GM13976 (cell line): ENCODE measurements around the gene ANKRD61.
"Not testable (repeated sequence)": the region's sequence is repeated elsewhere in the genome, so short reads cannot be mapped to it uniquely, and the experiment has no call there.

Experiments
- DNase-seq: peaks from one replicate; pipeline ENCODE4 v3.0.0; 2012; ENCODE audit warnings: low spot score
- CTCF ChIP-seq: IDR thresholded peaks from 2 replicates; pipeline ENCODE4 v1.5.1; 2012; ENCODE audit warnings: borderline replicate concordance, mild to moderate bottlenecking; ENCODE audit not compliant: insufficient read depth; ENCODE audit errors: extremely low read depth, missing control alignments, control extremely low read depth
- in situ Hi-C: fragments of 300-500 bp; cut with MboI; formaldehyde crosslinking; loops from one replicate; pipeline ENCODE4 v1.12.0; 2022; ENCODE audit warnings: low sequenced_read_pairs, mixed read lengths, inconsistent platforms; ENCODE audit not compliant: unreplicated experiment

The ANKRD61 gene

GRCh38 chr7:6032167-6032566 lies 991 bp downstream of the ANKRD61 start:
- no peak for DNase-seq
- TF ChIP-seq CTCF: no peak
- in situ Hi-C loops: no loop called here

- no peak for DNase-seq
- no peak for TF ChIP-seq CTCF
- in situ Hi-C loops: no loop called here
Measured at GRCh38 chr7:6032641-6033040, 1.5 kb downstream of the ANKRD61 start.

- in situ Hi-C loops: no loop called here
- DNase-seq: no peak
- TF ChIP-seq CTCF: no peak
Measured at GRCh38 chr7:6035165-6035564, 4.0 kb downstream of the ANKRD61 start.

GRCh38 chr7:6035686-6036085 lies 4.5 kb downstream of the ANKRD61 start:
- DNase-seq: no peak
- no peak for TF ChIP-seq CTCF
- in situ Hi-C loops: no loop called here

- no peak for DNase-seq
- TF ChIP-seq CTCF: no peak
- in situ Hi-C loops: no loop called here
Measured at GRCh38 chr7:6049780-6050179, 18.6 kb downstream of the ANKRD61 start.

- DNase-seq, in situ Hi-C loops: not testable (repeated sequence)
Measured at GRCh38 chr7:6051185-6051584, 20.0 kb downstream of the ANKRD61 start.

- in situ Hi-C loops: no loop called here
- no peak for DNase-seq
- no peak for TF ChIP-seq CTCF
Measured at GRCh38 chr7:6056616-6057015, 25.4 kb downstream of the ANKRD61 start.
